Measurements from ENCODE around the gene TGFBR3. TPM values are rescaled to one million over a fixed set of nuclear protein-coding genes. Genes with fewer than 3 reads are reported as not detected.

TGFBR3 gene
- total and polyA plus RNA-seq, 2 of the 4 experiments (the other 2 are of a cell fraction): 3.0 to 11.3 TPM

DNA sequence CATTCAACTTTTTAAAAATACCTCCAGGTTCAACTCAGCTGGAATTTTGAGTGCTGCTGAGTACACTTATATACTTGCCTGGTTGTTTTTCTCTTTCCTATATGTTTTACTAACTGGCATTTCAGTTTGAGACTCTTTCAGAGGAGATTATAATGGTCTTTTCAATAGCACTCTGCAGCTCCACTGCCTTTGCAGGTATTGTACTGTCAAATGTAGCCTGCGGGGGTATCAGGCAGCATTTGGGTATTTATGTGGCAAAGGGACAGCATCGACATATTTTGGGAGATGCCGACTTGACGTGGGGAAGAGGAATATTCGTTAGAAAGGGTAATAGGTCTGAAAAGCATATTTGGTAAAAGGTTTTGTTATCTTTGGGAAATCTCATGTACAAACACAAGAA lies 11.1 kb upstream of the TGFBR3 start:
- no TSS peak for BruUV-seq (replicated peaks)
- ATAC-seq (ENCODE audit: low read depth): no peak
- CTCF ChIA-PET: no interaction called here

More for the DNA sequence above, 11.1 kb upstream of the TGFBR3 start:
- Histone ChIP-seq H2AK9ac (replicated peaks; ENCODE audit: low read depth, low read length, poor library complexity) (no peak overlapping the region), H3K9ac (ENCODE audit: low read depth, low read length) (no peak overlapping the region), H2AFZ (replicated peaks; ENCODE audit: low read length, poor library complexity) (no peak overlapping the region), H3K14ac (replicated peaks; ENCODE audit: low read depth, low read length) (no peak overlapping the region), H4K8ac (ENCODE audit: low read depth in 2 of 2, low read length in 2 of 2) (no peak overlapping the region), H3K23ac (ENCODE audit: low read depth, low read length) (no peak overlapping the region), H3K9me1 (ENCODE audit: insufficient read depth, low read length) (peaks cover 9% of the 10 kb centered on the region; the same call in 1 of the 2 replicates), H2AK5ac (ENCODE audit: low read depth, low read length) (peak overlapping the region; percentile 59; the same call in 1 of the 2 replicates), H3K27ac (ENCODE audit: insufficient read depth, low read length) (no peak overlapping the region), H4K91ac (ENCODE audit: insufficient read depth, low read depth, low read length) (no peak overlapping the region), H3K4me3 (ENCODE audit: insufficient read depth, low read depth, low read length) (no peak overlapping the region), H3K4me1 (ENCODE audit: control insufficient read depth, insufficient read depth, low read length) (peaks cover 11% of the 10 kb centered on the region), H2BK15ac (ENCODE audit: low read depth, low read length) (no peak overlapping the region), H4K20me1 (ENCODE audit: insufficient read depth, low read length) (peaks cover 3% of the 10 kb centered on the region; the same call in 1 of the 2 replicates), H3K4ac (ENCODE audit: low read depth, low read length) (no peak overlapping the region), H3K9me3 (ENCODE audit: control insufficient read depth, insufficient read depth, low read length) (no peaks in the 10 kb centered on the region), H3K4me2 (ENCODE audit: low read depth, low read length) (no peak overlapping the region), H2BK5ac (ENCODE audit: low read depth, low read length, poor library complexity, severe bottlenecking) (no peak overlapping the region), H4K5ac (ENCODE audit: low read depth, low read length) (no peak overlapping the region), H3K27me3 (ENCODE audit: control insufficient read depth, insufficient read depth, low read length) (no peaks in the 10 kb centered on the region), H3K79me1 (ENCODE audit: low read depth in 1 of 2, low read length in 2 of 2) (no peaks in the 10 kb centered on the region), H2BK120ac (ENCODE audit: low read depth, low read length) (no peak overlapping the region), H3K36me3 (ENCODE audit: control insufficient read depth, insufficient read depth, low read length) (no peaks in the 10 kb centered on the region), H2BK20ac (ENCODE audit: low read depth, low read length) (no peak overlapping the region), H3K18ac (ENCODE audit: low read depth, low read length) (0 out of 2 replicates have a peak overlapping the region, but pooled peaks have one; percentile 66), H3K56ac (ENCODE audit: extremely low read depth, insufficient read depth, low read length) (peak overlapping the region; percentile 11; the same call in 1 of the 2 replicates)
- TF ChIP-seq MAZ (IDR thresholded peaks at IDR 0.05; ENCODE audit: borderline replicate concordance, low read depth, low read length) (no peak), CHD1 (IDR thresholded peaks at IDR 0.05; ENCODE audit: low read depth, low read length) (no peak), CEBPB (IDR thresholded peaks at IDR 0.05; ENCODE audit: low read depth, low read length) (no peak), FOS (IDR thresholded peaks at IDR 0.05; ENCODE audit: low read depth, low read length) (no peak), RFX5 (IDR thresholded peaks at IDR 0.05; ENCODE audit: low read depth, low read length) (no peak)
- TF ChIP-seq, protein P1, sequence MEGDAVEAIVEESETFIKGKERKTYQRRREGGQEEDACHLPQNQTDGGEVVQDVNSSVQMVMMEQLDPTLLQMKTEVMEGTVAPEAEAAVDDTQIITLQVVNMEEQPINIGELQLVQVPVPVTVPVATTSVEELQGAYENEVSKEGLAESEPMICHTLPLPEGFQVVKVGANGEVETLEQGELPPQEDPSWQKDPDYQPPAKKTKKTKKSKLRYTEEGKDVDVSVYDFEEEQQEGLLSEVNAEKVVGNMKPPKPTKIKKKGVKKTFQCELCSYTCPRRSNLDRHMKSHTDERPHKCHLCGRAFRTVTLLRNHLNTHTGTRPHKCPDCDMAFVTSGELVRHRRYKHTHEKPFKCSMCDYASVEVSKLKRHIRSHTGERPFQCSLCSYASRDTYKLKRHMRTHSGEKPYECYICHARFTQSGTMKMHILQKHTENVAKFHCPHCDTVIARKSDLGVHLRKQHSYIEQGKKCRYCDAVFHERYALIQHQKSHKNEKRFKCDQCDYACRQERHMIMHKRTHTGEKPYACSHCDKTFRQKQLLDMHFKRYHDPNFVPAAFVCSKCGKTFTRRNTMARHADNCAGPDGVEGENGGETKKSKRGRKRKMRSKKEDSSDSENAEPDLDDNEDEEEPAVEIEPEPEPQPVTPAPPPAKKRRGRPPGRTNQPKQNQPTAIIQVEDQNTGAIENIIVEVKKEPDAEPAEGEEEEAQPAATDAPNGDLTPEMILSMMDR (conservative IDR thresholded peaks at IDR 0.05; ENCODE audit: low read depth, low read length): no peak
- DNase-seq: no peak
- POLR2A ChIA-PET (ENCODE audit: unreplicated experiment): no interaction called here
- in situ Hi-C loops (cut with MboI; ENCODE audit: low sequenced_read_pairs): no loop called here
- intact Hi-C loops (cut with micrococcal nuclease): no loop called here
- dilution Hi-C loops (cut with HindIII; ENCODE audit: low sequenced_read_pairs, unreplicated experiment): no loop called here
- no CpG with 5 or more reads among the region's 5 CpGs for WGBS, 2 experiments (ENCODE audit: extremely low coverage in 2 of 2, insufficient read length in 1 of 2)
